Erythroblast (primary cell): ENCODE results near the gene CPNE9.

Source experiments
- GATA1 ChIP-seq: IDR thresholded peaks from 2 replicates; pipeline ENCODE4 v1.6.1; 2011; ENCODE audit warnings: low read depth, mild to moderate bottlenecking, control low read depth, low read length, moderate library complexity
- POLR2A ChIP-seq: IDR thresholded peaks from 2 replicates; pipeline ENCODE4 v1.6.1; 2011; ENCODE audit warnings: mild to moderate bottlenecking, low read length

DNA sequence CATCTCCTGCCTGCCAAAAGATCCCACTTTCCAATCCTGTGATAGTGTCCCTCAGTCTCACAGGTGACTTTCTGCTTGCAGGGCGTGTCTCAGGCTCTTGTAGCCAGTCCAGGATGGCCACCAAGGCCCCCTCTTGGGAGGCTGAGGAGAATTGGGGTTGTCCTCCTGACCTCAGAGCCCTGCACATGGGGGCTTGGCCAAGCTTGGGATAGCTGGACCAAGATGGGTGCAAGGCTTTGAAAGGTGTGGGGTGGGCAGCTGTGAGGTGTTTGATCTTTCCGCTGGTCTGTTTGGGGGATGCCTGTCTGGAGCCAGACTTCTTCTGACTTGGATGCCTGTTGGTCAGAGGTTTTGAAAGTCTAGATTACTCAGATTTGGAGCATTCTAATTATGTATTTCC, 12.0 kb upstream of the CPNE9 start:
- TF ChIP-seq POLR2A: no peak
- no peak for TF ChIP-seq GATA1
